Measurements from ENCODE around the gene SLA2.
"Not testable (repeated sequence)": the region's sequence is repeated elsewhere in the genome, so short reads cannot be mapped to it uniquely, and the experiment has no call there.

DNA sequence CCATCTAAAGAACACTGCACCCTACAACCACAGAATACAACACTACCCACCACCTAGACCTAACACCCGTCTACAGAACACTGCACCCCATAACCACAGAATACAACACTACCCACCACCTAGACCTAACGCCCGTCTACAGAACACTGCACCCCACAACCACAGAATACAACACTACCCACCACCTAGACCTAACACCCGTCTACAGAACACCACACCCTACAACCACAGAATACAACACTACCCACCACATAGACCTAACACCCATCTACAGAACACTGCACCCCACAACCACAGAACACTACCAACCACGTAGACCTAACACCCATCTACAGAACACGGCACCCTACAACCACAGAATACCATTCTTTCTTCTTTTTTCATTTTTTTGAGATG lies 81.3 kb downstream of the SLA2 start:
- TF ChIP-seq, protein P1, sequence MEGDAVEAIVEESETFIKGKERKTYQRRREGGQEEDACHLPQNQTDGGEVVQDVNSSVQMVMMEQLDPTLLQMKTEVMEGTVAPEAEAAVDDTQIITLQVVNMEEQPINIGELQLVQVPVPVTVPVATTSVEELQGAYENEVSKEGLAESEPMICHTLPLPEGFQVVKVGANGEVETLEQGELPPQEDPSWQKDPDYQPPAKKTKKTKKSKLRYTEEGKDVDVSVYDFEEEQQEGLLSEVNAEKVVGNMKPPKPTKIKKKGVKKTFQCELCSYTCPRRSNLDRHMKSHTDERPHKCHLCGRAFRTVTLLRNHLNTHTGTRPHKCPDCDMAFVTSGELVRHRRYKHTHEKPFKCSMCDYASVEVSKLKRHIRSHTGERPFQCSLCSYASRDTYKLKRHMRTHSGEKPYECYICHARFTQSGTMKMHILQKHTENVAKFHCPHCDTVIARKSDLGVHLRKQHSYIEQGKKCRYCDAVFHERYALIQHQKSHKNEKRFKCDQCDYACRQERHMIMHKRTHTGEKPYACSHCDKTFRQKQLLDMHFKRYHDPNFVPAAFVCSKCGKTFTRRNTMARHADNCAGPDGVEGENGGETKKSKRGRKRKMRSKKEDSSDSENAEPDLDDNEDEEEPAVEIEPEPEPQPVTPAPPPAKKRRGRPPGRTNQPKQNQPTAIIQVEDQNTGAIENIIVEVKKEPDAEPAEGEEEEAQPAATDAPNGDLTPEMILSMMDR (IDR thresholded peaks at IDR 0.05; ENCODE audit: low read depth, low read length) = not testable (repeated sequence)
- not testable (repeated sequence) for TF ChIP-seq POLR2A (IDR thresholded peaks at IDR 0.05; ENCODE audit: extremely low read depth, insufficient read length); MYC (IDR thresholded peaks at IDR 0.05; ENCODE audit: low read depth, low read length)
- TF ChIP-seq, protein P2, sequence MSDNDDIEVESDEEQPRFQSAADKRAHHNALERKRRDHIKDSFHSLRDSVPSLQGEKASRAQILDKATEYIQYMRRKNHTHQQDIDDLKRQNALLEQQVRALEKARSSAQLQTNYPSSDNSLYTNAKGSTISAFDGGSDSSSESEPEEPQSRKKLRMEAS (IDR thresholded peaks at IDR 0.05; ENCODE audit: low read depth, low read length) = not testable (repeated sequence)
